ENCODE measurements around the gene MPZL1.

MPZL1 gene

GRCh38 chr1:167683641-167684502 lies 37.9 kb upstream of the MPZL1 start:
- no peak for TF ChIP-seq POLR2A (IDR thresholded peaks at IDR 0.05; ENCODE audit: low read depth, low read length)
- DNase-seq (ENCODE audit: insufficient read length, low spot score), result peak; percentile 62
- no peak for FAIRE-seq

- FAIRE-seq (no peak), DNase-seq (ENCODE audit: insufficient read length, low spot score) (no peak)
- no peak for TF ChIP-seq POLR2A (IDR thresholded peaks at IDR 0.05; ENCODE audit: low read depth, low read length)
These were observed 35.9 kb upstream of the MPZL1 start for GRCh38 chr1:167685844-167686243.

GRCh38 chr1:167687919-167688519 lies 33.8 kb upstream of the MPZL1 start:
- no peak for TF ChIP-seq POLR2A (IDR thresholded peaks at IDR 0.05; ENCODE audit: low read depth, low read length)
- no peak for FAIRE-seq
- DNase-seq (ENCODE audit: insufficient read length, low spot score), result peak; percentile 36

GRCh38 chr1:167689567-167689920 lies 32.2 kb upstream of the MPZL1 start:
- no peak for TF ChIP-seq POLR2A (IDR thresholded peaks at IDR 0.05; ENCODE audit: low read depth, low read length)
- FAIRE-seq, result no peak
- DNase-seq (ENCODE audit: insufficient read length, low spot score), result peak; percentile 23

- no peak for TF ChIP-seq POLR2A (IDR thresholded peaks at IDR 0.05; ENCODE audit: low read depth, low read length)
- DNase-seq (ENCODE audit: insufficient read length, low spot score) (no peak), FAIRE-seq (no peak)
These were observed 31.7 kb upstream of the MPZL1 start for GRCh38 chr1:167690053-167690452.

GRCh38 chr1:167693425-167694045 lies 28.2 kb upstream of the MPZL1 start:
- DNase-seq (ENCODE audit: insufficient read length, low spot score), result no peak
- TF ChIP-seq POLR2A (IDR thresholded peaks at IDR 0.05; ENCODE audit: low read depth, low read length), result no peak

GRCh38 chr1:167694691-167695090 lies 27.1 kb upstream of the MPZL1 start:
- no peak for TF ChIP-seq POLR2A (IDR thresholded peaks at IDR 0.05; ENCODE audit: low read depth, low read length)
- DNase-seq (ENCODE audit: insufficient read length, low spot score), result no peak
- no peak for FAIRE-seq

More at GRCh38 chr1:167693425-167694045, 28.2 kb upstream of the MPZL1 start:
- no peak for FAIRE-seq

- no peak for TF ChIP-seq POLR2A (IDR thresholded peaks at IDR 0.05; ENCODE audit: low read depth, low read length)
- no peak for DNase-seq (ENCODE audit: insufficient read length, low spot score)
- no peak for FAIRE-seq
These were observed 26.6 kb upstream of the MPZL1 start for GRCh38 chr1:167695147-167695546.

GRCh38 chr1:167695756-167696561 lies 25.8 kb upstream of the MPZL1 start:
- no peak for DNase-seq (ENCODE audit: insufficient read length, low spot score)
- TF ChIP-seq POLR2A (IDR thresholded peaks at IDR 0.05; ENCODE audit: low read depth, low read length), result no peak
- no peak for FAIRE-seq

- FAIRE-seq, result no peak
- no peak for TF ChIP-seq POLR2A (IDR thresholded peaks at IDR 0.05; ENCODE audit: low read depth, low read length)
- no peak for DNase-seq (ENCODE audit: insufficient read length, low spot score)
These were observed 24.1 kb upstream of the MPZL1 start for GRCh38 chr1:167697667-167698141.

GRCh38 chr1:167698313-167698712 lies 23.5 kb upstream of the MPZL1 start:
- DNase-seq (ENCODE audit: insufficient read length, low spot score), result no peak
- no peak for TF ChIP-seq POLR2A (IDR thresholded peaks at IDR 0.05; ENCODE audit: low read depth, low read length)
- no peak for FAIRE-seq

GRCh38 chr1:167701510-167701909 lies 20.3 kb upstream of the MPZL1 start:
- no peak for TF ChIP-seq POLR2A (IDR thresholded peaks at IDR 0.05; ENCODE audit: low read depth, low read length)
- no peak for DNase-seq (ENCODE audit: insufficient read length, low spot score)
- no peak for FAIRE-seq

GRCh38 chr1:167703557-167703956 lies 18.2 kb upstream of the MPZL1 start:
- FAIRE-seq (no peak), DNase-seq (ENCODE audit: insufficient read length, low spot score) (no peak)
- TF ChIP-seq POLR2A (IDR thresholded peaks at IDR 0.05; ENCODE audit: low read depth, low read length), result no peak

- DNase-seq (ENCODE audit: insufficient read length, low spot score) (no peak), FAIRE-seq (no peak)
- no peak for TF ChIP-seq POLR2A (IDR thresholded peaks at IDR 0.05; ENCODE audit: low read depth, low read length)
These were observed 17.1 kb upstream of the MPZL1 start for GRCh38 chr1:167704715-167705114.

Measured in H54 (cell line).